Esophagus squamous epithelium (tissue), 4 donors: Measurements from ENCODE around the gene AP2A2.

Source experiments
- POLR2A ChIP-seq, 4 donors: fragments of 450-650 bp; IDR thresholded peaks; one replicate each; pipeline ENCODE4 v1.6.1; 2017; ENCODE audit warnings: antibody characterized with exemption in 4 of 4, mild to moderate bottlenecking in 4 of 4, moderate library complexity in 3 of 4
- TF ChIP-seq, protein P1 (sequence below), 6 experiments: fragments of 450-650 bp in 4 of 6; fragments of 200-600 bp in 2 of 6; sonication (generic) in 2 of 6; IDR thresholded peaks; one replicate each; pipeline ENCODE4 v1.5.1; 2016 to 2019; ENCODE audit warnings: antibody characterized with exemption in 6 of 6, mild to moderate bottlenecking in 4 of 6, moderate library complexity in 4 of 6

DNA sequence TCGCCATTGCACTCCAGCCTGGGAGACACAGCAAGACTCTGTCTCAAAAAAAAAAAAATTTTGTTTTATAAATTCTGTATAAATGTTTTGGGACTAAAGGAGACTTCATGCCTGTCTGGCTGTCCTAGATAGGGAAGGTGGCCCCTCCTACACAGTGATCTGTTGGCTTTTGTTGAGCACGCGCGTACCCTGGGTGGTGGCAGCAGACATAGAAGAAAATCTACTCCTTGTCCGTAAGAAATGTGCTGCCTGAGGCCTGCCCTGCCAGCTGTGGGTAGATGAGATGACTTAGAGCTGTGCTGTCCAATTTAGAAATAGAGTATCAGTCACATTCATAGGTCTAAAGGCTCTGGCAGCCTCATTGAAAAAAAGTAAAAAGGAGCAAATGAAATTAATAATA lies 37.0 kb downstream of the AP2A2 start:
- TF ChIP-seq, protein P1, sequence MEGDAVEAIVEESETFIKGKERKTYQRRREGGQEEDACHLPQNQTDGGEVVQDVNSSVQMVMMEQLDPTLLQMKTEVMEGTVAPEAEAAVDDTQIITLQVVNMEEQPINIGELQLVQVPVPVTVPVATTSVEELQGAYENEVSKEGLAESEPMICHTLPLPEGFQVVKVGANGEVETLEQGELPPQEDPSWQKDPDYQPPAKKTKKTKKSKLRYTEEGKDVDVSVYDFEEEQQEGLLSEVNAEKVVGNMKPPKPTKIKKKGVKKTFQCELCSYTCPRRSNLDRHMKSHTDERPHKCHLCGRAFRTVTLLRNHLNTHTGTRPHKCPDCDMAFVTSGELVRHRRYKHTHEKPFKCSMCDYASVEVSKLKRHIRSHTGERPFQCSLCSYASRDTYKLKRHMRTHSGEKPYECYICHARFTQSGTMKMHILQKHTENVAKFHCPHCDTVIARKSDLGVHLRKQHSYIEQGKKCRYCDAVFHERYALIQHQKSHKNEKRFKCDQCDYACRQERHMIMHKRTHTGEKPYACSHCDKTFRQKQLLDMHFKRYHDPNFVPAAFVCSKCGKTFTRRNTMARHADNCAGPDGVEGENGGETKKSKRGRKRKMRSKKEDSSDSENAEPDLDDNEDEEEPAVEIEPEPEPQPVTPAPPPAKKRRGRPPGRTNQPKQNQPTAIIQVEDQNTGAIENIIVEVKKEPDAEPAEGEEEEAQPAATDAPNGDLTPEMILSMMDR (IDR thresholded peaks at IDR 0.05), result no peak
- TF ChIP-seq POLR2A (IDR thresholded peaks at IDR 0.05), result no peak
